H54 (cell line): Measurements from ENCODE around the gene NTPCR.

ENCODE experiments used
- DNase-seq: peaks from one replicate; pipeline ENCODE4 v3.0.0; 2011; ENCODE audit warnings: low spot score, mixed read lengths; ENCODE audit not compliant: insufficient read length
- FAIRE-seq: peaks from 3 replicates; lab custom pipeline; 2011; peaks lifted over from hg19 to GRCh38; lab: Jason Lieb, UNC
- POLR2A ChIP-seq: IDR thresholded peaks from 2 replicates; pipeline ENCODE4 v1.6.1; 2011; ENCODE audit warnings: low read depth, mild to moderate bottlenecking, low read length

Gene NTPCR

GRCh38 chr1:233012021-233012420, 61.6 kb downstream of the NTPCR start:
- no peak for TF ChIP-seq POLR2A
- DNase-seq, result no peak
- FAIRE-seq, result no peak

- DNase-seq (no peak), FAIRE-seq (no peak)
- TF ChIP-seq POLR2A, result no peak
Observed at GRCh38 chr1:233015965-233016364, 65.6 kb downstream of the NTPCR start.

DNA sequence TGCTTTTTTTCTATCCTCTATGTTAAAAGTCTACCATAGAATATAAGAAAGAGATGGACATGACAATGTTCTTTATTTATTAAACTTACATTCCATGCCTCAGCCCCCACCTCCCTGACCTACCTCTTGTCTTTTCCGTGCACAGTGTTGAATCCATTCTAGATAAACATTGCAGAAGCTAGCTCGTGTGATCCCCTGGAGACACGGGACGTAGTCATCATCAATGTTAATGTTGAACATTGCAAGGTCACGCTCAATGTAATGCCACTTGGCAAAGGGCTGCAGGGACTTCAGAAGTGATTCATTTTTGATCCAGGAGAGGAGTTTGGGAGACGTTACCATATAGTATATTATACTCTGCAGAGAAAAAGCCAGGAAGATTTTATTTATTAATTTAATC, 66.4 kb downstream of the NTPCR start:
- no peak for TF ChIP-seq POLR2A
- DNase-seq (no peak), FAIRE-seq (no peak)

DNA sequence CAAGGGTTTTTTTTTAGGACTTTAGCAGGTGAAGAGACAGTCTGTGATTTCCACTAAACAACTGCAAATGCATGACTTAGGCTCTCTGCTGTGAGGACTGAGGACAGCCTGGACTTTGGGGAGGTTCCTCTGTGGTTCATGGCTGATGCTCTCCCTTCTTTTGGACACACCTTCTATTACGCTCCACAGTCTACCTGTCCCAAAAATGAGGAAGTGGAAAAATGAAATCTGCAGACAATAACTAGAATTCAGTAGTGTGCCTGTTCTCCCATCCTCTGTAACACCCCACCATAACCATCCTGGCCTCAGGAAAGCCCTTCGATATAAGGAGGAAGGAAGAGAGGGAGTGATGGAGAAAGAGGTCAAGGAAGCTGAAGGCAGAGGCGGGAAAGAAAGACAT, 68.7 kb downstream of the NTPCR start:
- DNase-seq (no peak), FAIRE-seq (no peak)
- TF ChIP-seq POLR2A, result no peak

GRCh38 chr1:233019778-233020325, 69.4 kb downstream of the NTPCR start:
- FAIRE-seq (no peak), DNase-seq (no peak)
- TF ChIP-seq POLR2A, result no peak

DNA sequence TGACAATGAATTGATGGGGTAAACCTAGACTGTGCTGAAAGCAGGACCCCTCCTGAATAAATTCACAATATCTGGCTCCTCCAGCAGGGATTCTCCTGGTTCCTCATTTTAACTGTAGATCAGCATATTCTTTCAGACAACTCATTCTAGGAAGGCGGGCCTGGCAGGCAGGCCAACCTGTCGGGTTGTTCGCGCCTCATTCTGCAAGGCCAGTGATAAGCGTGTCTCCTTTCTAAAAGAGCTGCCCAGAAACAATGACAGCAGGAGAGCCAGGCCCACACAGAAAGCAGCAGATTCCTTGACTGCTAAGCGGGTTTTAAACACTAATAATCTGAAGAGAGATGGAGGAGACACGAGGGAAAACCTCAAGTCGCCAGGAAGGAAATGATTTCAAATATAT, 70.0 kb downstream of the NTPCR start:
- no peak for FAIRE-seq
- TF ChIP-seq POLR2A, result no peak
- no peak for DNase-seq

GRCh38 chr1:233022246-233022645, 71.8 kb downstream of the NTPCR start:
- DNase-seq (no peak), FAIRE-seq (no peak)

GRCh38 chr1:233024199-233024598, 73.8 kb downstream of the NTPCR start:
- FAIRE-seq, result no peak
- no peak for DNase-seq
- no peak for TF ChIP-seq POLR2A

More at GRCh38 chr1:233022246-233022645, 71.8 kb downstream of the NTPCR start:
- no peak for TF ChIP-seq POLR2A

DNA sequence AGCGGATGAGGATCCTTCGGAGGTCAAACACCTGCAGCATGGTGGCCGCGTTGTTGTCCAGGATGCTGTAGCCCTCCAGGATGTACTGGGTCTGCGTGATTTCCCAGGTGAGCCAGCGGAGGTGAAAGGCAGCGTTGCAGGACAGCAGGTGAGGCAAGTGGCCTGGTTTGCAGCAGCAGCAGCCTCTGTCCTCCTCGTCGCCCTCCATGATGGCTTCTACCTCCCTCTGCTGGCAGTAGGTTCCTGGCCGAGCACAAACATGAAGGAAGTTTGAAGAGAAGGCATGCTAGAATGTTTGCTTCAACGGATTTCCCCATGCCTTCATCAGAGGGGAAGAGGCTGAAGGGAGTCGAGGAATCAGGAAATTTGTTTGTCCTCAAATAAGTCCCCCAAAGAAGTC, 74.7 kb downstream of the NTPCR start:
- FAIRE-seq, result no peak
- no peak for TF ChIP-seq POLR2A
- no peak for DNase-seq

DNA sequence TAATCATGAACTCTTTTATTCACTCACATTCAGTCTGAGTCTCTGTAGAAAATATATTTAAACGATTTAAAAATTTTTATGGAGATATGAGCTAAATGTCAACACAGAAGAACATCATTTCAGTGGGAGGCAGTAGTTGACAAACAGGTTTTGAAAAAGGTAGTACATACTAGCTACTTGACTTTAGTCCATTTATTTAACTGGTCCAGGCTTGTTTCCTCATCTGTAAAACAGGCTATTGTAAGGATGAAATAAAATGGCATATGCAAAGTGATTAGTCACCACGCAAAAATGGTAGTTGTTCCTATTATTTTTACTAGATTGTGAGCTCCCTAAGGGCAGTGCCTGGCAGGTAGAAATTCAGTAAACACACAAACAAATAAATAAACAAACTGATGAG, 75.2 kb downstream of the NTPCR start:
- TF ChIP-seq POLR2A, result no peak
- no peak for DNase-seq
- FAIRE-seq, result no peak

GRCh38 chr1:233027046-233027445, 76.6 kb downstream of the NTPCR start:
- no peak for TF ChIP-seq POLR2A
- DNase-seq, result no peak
- FAIRE-seq, result no peak

DNA sequence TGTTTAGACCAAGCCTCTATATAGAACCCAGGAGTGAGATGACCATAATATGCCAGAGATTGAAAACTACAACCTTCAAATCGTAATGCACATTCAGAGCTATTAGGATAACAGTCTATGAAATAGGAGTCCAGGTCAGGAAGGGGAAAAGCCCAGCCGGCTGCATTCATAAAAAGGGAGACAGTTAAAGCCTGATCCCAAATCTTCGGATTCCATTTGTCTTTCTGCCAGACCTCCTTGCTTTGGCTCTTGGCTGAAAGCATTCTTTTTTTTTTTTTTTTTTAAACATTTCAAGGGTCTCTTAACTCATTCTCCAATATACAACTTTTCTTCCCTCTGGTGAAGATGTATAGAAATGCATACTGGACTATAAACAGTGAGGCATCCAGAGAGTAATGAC, 81.1 kb downstream of the NTPCR start:
- TF ChIP-seq POLR2A, result no peak
- FAIRE-seq (no peak), DNase-seq (no peak)

DNA sequence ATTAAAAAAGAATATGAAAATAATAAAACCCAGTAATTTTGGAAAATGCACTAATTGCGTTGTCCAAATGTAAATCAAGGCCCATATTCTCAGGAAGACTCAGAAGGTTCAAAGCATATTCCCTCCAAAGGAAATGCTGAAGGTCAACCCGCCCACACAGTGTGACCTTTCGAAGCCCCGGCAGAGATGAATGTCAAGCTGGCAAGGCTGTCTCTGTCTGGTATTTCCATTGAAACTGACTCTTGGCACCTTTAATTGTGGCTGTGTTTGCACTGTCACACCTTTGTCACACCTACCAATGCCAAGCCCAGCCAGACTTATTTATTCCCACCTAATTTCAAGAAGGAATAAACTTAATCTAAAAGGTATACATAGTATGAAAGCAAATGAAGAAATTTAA, 82.5 kb downstream of the NTPCR start:
- DNase-seq (no peak), FAIRE-seq (no peak)
- no peak for TF ChIP-seq POLR2A

DNA sequence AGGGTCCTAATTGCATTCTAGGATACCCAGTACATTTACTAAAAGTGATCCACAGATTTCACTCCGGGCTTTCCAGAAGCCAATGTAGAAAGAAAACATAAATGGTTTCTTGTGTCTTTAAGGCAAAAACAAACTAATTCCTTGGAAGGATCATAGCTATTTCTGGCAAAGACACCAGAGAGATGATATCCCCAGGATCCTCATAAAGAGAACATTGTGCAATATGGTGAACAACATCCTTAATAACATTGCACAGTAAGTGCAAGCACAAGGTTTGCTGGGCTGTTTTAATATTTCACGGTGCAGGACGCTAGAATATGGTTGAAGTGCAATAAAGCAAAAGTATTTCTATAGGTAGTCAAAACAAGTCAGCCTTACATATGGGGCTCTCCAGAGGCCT, 83.0 kb downstream of the NTPCR start:
- TF ChIP-seq POLR2A, result no peak
- no peak for DNase-seq
- FAIRE-seq, result no peak
